Measurements from ENCODE around the gene RHOT1.
"Not testable (repeated sequence)": the region's sequence is repeated elsewhere in the genome, so short reads cannot be mapped to it uniquely, and the experiment has no call there.

The RHOT1 gene

DNA sequence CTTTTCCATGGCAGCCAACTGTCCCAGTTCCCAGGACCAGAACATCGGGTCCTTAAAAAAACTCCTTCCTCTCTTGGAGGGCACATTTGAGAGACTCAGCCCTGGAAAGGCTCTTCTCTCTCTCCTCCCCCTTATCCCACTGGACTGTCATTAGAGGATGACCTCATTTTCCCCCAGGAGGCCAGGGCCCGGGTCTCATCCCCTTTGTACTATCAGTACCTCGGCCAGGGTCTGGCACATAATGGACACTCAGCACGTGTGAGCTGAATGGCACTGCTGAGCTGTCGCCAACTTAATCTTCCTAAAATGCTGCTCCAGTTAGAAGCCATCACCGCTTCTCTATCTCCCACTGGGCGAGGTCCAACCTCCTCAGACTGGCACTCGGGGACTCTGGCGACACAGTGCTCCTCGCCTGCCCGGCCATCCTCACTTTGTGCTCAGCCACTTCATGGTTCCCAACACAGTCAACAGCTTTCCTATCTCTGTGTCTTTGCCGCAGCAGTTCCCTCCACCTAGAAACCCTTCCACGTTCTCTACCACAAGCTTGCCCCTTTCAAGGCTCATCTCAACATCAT, 119.7 kb downstream of the RHOT1 start:
- TF ChIP-seq, protein P1, sequence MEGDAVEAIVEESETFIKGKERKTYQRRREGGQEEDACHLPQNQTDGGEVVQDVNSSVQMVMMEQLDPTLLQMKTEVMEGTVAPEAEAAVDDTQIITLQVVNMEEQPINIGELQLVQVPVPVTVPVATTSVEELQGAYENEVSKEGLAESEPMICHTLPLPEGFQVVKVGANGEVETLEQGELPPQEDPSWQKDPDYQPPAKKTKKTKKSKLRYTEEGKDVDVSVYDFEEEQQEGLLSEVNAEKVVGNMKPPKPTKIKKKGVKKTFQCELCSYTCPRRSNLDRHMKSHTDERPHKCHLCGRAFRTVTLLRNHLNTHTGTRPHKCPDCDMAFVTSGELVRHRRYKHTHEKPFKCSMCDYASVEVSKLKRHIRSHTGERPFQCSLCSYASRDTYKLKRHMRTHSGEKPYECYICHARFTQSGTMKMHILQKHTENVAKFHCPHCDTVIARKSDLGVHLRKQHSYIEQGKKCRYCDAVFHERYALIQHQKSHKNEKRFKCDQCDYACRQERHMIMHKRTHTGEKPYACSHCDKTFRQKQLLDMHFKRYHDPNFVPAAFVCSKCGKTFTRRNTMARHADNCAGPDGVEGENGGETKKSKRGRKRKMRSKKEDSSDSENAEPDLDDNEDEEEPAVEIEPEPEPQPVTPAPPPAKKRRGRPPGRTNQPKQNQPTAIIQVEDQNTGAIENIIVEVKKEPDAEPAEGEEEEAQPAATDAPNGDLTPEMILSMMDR (IDR thresholded peaks at IDR 0.05; ENCODE audit: extremely low read depth, missing control alignments): no peak
- no peak for DNase-seq (ENCODE audit: low spot score)

DNA sequence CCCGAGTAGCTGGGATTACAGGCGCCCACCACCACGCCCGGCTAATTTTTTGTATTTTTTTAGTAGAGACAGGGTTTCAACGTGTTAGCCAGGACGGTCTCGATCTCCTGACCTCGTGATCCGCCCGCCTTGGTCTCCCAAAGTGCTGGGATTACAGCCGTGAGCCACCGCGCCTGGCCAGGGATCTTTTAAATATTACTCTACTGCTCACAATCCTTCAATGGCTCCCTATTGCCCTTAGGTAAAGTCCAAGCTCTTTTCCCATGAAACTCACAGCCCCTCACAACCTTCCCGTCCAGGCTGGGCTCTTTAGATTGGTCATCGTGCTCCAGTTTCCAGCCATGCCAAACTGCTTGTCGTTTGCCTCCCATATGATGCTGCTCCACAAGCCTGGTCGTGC, 121.2 kb downstream of the RHOT1 start:
- not testable (repeated sequence) for DNase-seq (ENCODE audit: low spot score)

GRCh38 chr17:32264140-32264799, 122.0 kb downstream of the RHOT1 start:
- no peak for DNase-seq (ENCODE audit: low spot score)
- TF ChIP-seq, protein P1 (IDR thresholded peaks at IDR 0.05; ENCODE audit: extremely low read depth, missing control alignments): no peak

DNA sequence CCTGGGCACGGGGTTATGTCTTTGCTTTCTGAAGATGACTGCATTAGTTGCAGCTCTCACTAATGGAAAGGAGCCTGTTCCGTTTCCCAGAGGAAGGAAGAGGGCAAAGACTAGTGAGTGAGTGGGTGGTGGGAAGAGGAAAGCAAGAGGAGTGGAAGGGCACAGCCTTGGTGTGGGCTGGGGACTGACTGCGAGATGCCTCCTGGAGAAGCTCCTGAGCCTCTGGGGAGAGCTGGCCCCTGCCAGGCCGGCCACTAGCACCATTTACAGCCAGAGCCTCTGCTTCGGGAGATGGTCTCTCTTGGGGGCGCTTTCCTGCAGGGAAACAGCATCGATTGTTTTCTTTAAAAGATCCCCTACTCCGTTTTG, 122.5 kb downstream of the RHOT1 start:
- TF ChIP-seq, protein P1 (IDR thresholded peaks at IDR 0.05; ENCODE audit: extremely low read depth, missing control alignments): no peak
- DNase-seq (ENCODE audit: low spot score): no peak

GRCh38 chr17:32265192-32265923, 123.1 kb downstream of the RHOT1 start, which contains the start of gene RHBDL3:
RHBDL3 (plus strand) TSS chr17:32265832; CDS start chr17:32266190, 358 bp downstream.
- DNase-seq (ENCODE audit: low spot score): peak; percentile 68
- TF ChIP-seq, protein P1 (IDR thresholded peaks at IDR 0.05; ENCODE audit: extremely low read depth, missing control alignments): no peak

GRCh38 chr17:32266051-32266388, 123.7 kb downstream of the RHOT1 start:
- peak; percentile 65 for DNase-seq (ENCODE audit: low spot score)
- TF ChIP-seq, protein P1 (IDR thresholded peaks at IDR 0.05; ENCODE audit: extremely low read depth, missing control alignments): no peak

DNA sequence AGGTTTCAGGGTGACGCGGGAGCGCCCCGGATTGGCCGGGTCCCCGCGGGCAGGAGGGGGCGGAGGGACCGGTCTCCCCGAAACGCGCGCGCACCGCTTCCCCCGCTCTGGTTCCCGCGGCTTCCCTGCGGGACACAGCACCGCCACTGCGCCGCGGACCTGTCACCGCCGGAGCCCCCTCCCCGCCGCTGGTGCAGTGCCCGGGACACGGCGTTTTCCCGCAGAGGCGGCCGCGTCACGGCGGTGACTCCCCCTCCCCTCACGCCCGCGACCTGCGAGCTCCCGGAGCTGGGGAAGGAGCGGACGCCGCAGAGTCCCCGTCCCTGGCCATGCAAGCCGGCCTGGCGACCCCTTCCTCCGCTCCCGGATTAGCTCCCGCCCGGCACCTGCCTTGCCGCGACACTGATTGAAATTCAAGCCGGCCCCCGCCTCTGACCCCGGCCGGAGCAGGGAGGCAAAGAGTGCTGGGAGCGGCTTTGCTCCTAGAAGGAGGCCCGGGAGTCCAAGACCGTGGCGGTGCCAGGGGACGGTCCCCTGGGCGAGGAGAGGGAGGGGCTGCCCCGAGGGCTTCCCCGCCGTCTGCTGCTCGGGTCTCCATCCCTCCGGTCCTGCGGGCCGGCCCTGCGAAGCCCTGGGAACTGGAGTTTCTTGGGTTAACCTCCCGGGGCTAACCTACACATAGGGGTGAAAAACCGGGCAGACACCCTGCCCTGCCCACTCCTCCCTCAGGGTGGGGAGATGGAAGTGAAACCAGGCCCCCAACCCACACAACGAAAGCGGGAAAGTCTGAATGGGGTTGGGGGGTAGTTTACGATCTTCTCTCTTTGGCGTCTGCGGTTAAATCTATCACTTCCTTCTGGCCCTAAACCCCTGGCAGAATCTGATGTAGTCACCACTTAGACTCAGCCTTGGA, 124.3 kb downstream of the RHOT1 start:
- TF ChIP-seq, protein P1 (IDR thresholded peaks at IDR 0.05; ENCODE audit: extremely low read depth, missing control alignments): no peak
- DNase-seq (ENCODE audit: low spot score): peak; percentile 69
